Uterus (tissue), 4 donors: ENCODE data around the gene WDR64. TPM values are rescaled to one million over a fixed set of nuclear protein-coding genes. Genes with fewer than 3 reads are reported as not detected.

ENCODE experiments used
- DNase-seq, 2 donors: peaks; one replicate each; pipeline ENCODE4 v3.0.0-alpha.2; 2019 to 2020
- H3K27ac ChIP-seq, 2 donors: fragments of 200-600 bp; sonication (generic); 1 replicate in 1 of 2; 2 replicates in 1 of 2; pipeline ENCODE4 v1.5.1; 2016 to 2018
- H3K27me3 ChIP-seq, 2 donors: fragments of 200-600 bp; sonication (generic); one replicate each; pipeline ENCODE4 v1.5.1; 2018 to 2019; ENCODE audit warnings: control low read depth in 1 of 2
- H3K36me3 ChIP-seq, 2 donors: fragments of 200-600 bp; sonication (generic); one replicate each; pipeline ENCODE4 v1.5.1; 2019; ENCODE audit warnings: control low read depth in 1 of 2
- H3K4me1 ChIP-seq, 2 donors: fragments of 200-600 bp; sonication (generic); one replicate each; pipeline ENCODE4 v1.5.1; 2018 to 2019; ENCODE audit warnings: control low read depth in 1 of 2
- H3K4me3 ChIP-seq, 2 donors: fragments of 200-600 bp; sonication (generic); 1 replicate in 1 of 2; 2 replicates in 1 of 2; pipeline ENCODE4 v1.5.1; 2018 to 2019; ENCODE audit warnings: mild to moderate bottlenecking in 1 of 2
- H3K9me3 ChIP-seq, 2 donors: fragments of 200-600 bp; sonication (generic); one replicate each; pipeline ENCODE4 v1.5.1; 2019; ENCODE audit warnings: control low read depth in 1 of 2
- POLR2A ChIP-seq, 2 donors: fragments of 450-650 bp; IDR thresholded peaks; one replicate each; pipeline ENCODE4 v1.6.1; 2016; ENCODE audit warnings: antibody characterized with exemption in 2 of 2, mild to moderate bottlenecking in 1 of 2, moderate library complexity in 1 of 2
- intact Hi-C: fragments of 100-400 bp; cut with DNase I; formaldehyde crosslinking; loops from one replicate; pipeline ENCODE4 v1.15.1; 2023; ENCODE audit warnings: low total_unique reads
- total RNA-seq, 4 donors: library from RNA; depleted of rRNA in 3 of 4; stranded (reverse); fragments of >200 nt in 3 of 4; gene quantifications; one replicate each; pipeline versions ENCODE4 v1.1.0 to v1.2.4, GENCODE V29; 2014 to 2023
- TF ChIP-seq, protein P1 (sequence below), 4 experiments: fragments of 200-600 bp in 2 of 4; fragments of 450-650 bp in 2 of 4; sonication (generic) in 2 of 4; IDR thresholded peaks; one replicate each; pipeline ENCODE4 v1.5.1; 2016 to 2019; ENCODE audit warnings: antibody characterized with exemption in 4 of 4, mild to moderate bottlenecking in 2 of 4, moderate library complexity in 1 of 4
- donor health status: DM: yes; HTN: yes; CAD: no.

The WDR64 gene
- total RNA-seq, 4 donors from 2014 or later, result 0.21 TPM; not detected in 3

- DNase-seq, result no peak
- no peak overlapping the region for H3K27ac ChIP-seq
- intact Hi-C loops, result no loop called here
- H3K9me3 ChIP-seq, result no peaks in the 10 kb centered on the region
- H3K36me3 ChIP-seq, result no peaks in the 10 kb centered on the region
- no peaks in the 10 kb centered on the region for H3K4me1 ChIP-seq
- no peaks in the 10 kb centered on the region for H3K27me3 ChIP-seq
- no peak for TF ChIP-seq POLR2A (IDR thresholded peaks at IDR 0.05)
- TF ChIP-seq, protein P1, sequence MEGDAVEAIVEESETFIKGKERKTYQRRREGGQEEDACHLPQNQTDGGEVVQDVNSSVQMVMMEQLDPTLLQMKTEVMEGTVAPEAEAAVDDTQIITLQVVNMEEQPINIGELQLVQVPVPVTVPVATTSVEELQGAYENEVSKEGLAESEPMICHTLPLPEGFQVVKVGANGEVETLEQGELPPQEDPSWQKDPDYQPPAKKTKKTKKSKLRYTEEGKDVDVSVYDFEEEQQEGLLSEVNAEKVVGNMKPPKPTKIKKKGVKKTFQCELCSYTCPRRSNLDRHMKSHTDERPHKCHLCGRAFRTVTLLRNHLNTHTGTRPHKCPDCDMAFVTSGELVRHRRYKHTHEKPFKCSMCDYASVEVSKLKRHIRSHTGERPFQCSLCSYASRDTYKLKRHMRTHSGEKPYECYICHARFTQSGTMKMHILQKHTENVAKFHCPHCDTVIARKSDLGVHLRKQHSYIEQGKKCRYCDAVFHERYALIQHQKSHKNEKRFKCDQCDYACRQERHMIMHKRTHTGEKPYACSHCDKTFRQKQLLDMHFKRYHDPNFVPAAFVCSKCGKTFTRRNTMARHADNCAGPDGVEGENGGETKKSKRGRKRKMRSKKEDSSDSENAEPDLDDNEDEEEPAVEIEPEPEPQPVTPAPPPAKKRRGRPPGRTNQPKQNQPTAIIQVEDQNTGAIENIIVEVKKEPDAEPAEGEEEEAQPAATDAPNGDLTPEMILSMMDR (IDR thresholded peaks at IDR 0.05), result no peak
- no peak overlapping the region for H3K4me3 ChIP-seq
Observed at GRCh38 chr1:241716915-241717656, 65.0 kb downstream of the WDR64 start.

DNA sequence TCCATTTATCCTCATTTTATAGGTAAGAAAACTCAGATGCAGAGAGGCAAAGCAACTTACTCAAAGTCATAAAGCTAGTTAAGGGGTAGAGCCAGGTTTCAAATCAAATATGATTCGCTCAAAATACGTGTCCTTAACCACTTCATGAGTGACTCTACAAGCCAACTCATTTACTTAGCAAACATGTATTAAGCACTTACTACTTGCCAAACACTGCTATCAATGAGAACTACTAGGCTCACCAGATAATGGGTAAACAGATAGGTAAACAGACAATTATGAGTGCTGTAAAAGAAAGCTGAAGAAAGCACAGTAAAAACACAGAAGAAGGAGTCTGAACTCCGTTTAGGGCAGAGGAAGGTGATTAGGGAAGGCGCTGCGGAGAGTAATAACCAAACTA lies 65.9 kb downstream of the WDR64 start:
- Histone ChIP-seq H3K4me3 (no peak overlapping the region), H3K9me3 (no peaks in the 10 kb centered on the region), H3K27me3 (no peaks in the 10 kb centered on the region), H3K27ac (no peak overlapping the region), H3K36me3 (no peaks in the 10 kb centered on the region), H3K4me1 (no peaks in the 10 kb centered on the region)
- TF ChIP-seq, protein P1 (IDR thresholded peaks at IDR 0.05), result no peak
- no peak for TF ChIP-seq POLR2A (IDR thresholded peaks at IDR 0.05)
- intact Hi-C loops, result no loop called here
- no peak for DNase-seq

GRCh38 chr1:241721011-241721410 lies 68.9 kb downstream of the WDR64 start:
- H3K4me1 ChIP-seq, result no peaks in the 10 kb centered on the region
- no peaks in the 10 kb centered on the region for H3K9me3 ChIP-seq
- no peaks in the 10 kb centered on the region for H3K36me3 ChIP-seq
- H3K27ac ChIP-seq, result no peak overlapping the region
- no peak for DNase-seq
- no peak overlapping the region for H3K4me3 ChIP-seq
- intact Hi-C loops, result no loop called here
- no peak for TF ChIP-seq POLR2A (IDR thresholded peaks at IDR 0.05)
- TF ChIP-seq, protein P1 (IDR thresholded peaks at IDR 0.05), result no peak
- no peaks in the 10 kb centered on the region for H3K27me3 ChIP-seq

DNA sequence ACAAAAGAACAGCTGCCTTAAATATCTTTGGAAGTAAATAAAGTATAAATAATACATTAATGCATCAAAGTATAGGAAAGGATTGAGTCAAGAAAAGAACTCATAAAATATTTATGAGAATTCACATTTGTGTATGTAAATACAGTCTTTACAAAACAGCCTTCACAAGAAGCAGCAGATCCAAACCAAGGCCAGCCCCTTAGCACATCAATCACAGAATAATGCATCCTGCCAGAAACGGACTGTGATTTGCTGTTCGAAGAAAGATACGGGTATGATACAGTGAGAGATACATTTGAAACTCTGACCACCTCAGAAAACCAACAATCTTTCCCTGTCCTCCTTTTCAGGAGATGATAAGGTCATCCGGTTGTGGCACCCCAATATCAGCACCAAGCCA lies 70.9 kb downstream of the WDR64 start:
- H3K36me3 ChIP-seq, result no peaks in the 10 kb centered on the region
- TF ChIP-seq, protein P1 (IDR thresholded peaks at IDR 0.05), result no peak
- no peak for TF ChIP-seq POLR2A (IDR thresholded peaks at IDR 0.05)
- no peaks in the 10 kb centered on the region for H3K27me3 ChIP-seq
- no peak for DNase-seq
- H3K4me3 ChIP-seq, result no peak overlapping the region
- H3K9me3 ChIP-seq, result no peaks in the 10 kb centered on the region
- intact Hi-C loops, result no loop called here
- no peaks in the 10 kb centered on the region for H3K4me1 ChIP-seq
- no peak overlapping the region for H3K27ac ChIP-seq

GRCh38 chr1:241724741-241725356 lies 72.8 kb downstream of the WDR64 start:
- Histone ChIP-seq H3K36me3 (no peaks in the 10 kb centered on the region), H3K4me3 (no peak overlapping the region), H3K4me1 (no peaks in the 10 kb centered on the region), H3K27ac (no peak overlapping the region), H3K9me3 (no peaks in the 10 kb centered on the region), H3K27me3 (no peaks in the 10 kb centered on the region)
- DNase-seq, result no peak
- TF ChIP-seq POLR2A (IDR thresholded peaks at IDR 0.05), result no peak
- TF ChIP-seq, protein P1 (IDR thresholded peaks at IDR 0.05), result no peak
- intact Hi-C loops, result no loop called here
